KMS-11 (cell line): ENCODE data around the gene CSRP2.

ENCODE experiments used
- H2AFZ ChIP-seq: fragments of 200-600 bp; sonication (generic); 2 replicates; pipeline ENCODE4 v1.6.1; 2016; ENCODE audit warnings: antibody characterized with exemption, mixed run types, low read depth
- H3K27ac ChIP-seq: fragments of 200-600 bp; sonication (generic); 2 replicates; pipeline ENCODE4 v1.6.1; 2016; ENCODE audit warnings: mild to moderate bottlenecking, mixed run types
- H3K27me3 ChIP-seq: fragments of 200-600 bp; sonication (generic); 2 replicates; pipeline ENCODE4 v1.6.1; 2017; ENCODE audit warnings: mild to moderate bottlenecking, low read depth, mixed run types, moderate library complexity; ENCODE audit not compliant: insufficient read depth
- H3K36me3 ChIP-seq: fragments of 200-600 bp; sonication (generic); 2 replicates; pipeline ENCODE4 v1.6.1; 2017; ENCODE audit warnings: mild to moderate bottlenecking, mixed run types; ENCODE audit not compliant: insufficient read depth
- H3K4me1 ChIP-seq: fragments of 200-600 bp; sonication (generic); 2 replicates; pipeline ENCODE4 v1.6.1; 2016; ENCODE audit warnings: mild to moderate bottlenecking, low read depth, mixed run types; ENCODE audit not compliant: poor library complexity, severe bottlenecking
- H3K4me2 ChIP-seq: fragments of 200-600 bp; sonication (generic); 2 replicates; pipeline ENCODE4 v1.7.0; 2016; ENCODE audit warnings: mild to moderate bottlenecking, mixed run types
- H3K4me3 ChIP-seq: fragments of 200-600 bp; sonication (generic); IDR thresholded peaks from 2 replicates; pipeline ENCODE4 v1.6.1; 2017; ENCODE audit warnings: low read depth, low read length, mixed read lengths; ENCODE audit not compliant: insufficient read depth
- H3K79me2 ChIP-seq: fragments of 200-600 bp; sonication (generic); 2 replicates; pipeline ENCODE4 v1.6.1; 2016; ENCODE audit warnings: low read depth, mixed run types; ENCODE audit not compliant: insufficient read depth
- H3K9ac ChIP-seq: fragments of 200-600 bp; sonication (generic); 2 replicates; pipeline ENCODE4 v1.6.1; 2016; ENCODE audit warnings: mild to moderate bottlenecking, mixed run types
- H4K20me1 ChIP-seq: fragments of 200-600 bp; sonication (generic); 2 replicates; pipeline ENCODE4 v1.6.1; 2016; ENCODE audit warnings: mild to moderate bottlenecking, mixed run types; ENCODE audit not compliant: insufficient read depth
- TF ChIP-seq, protein P1 (sequence below): fragments of 200-600 bp; sonication (generic); conservative IDR thresholded peaks from 2 replicates; pipeline ENCODE4 v1.6.1; 2017; ENCODE audit warnings: low read depth, mild to moderate bottlenecking, antibody characterized with exemption, low read length, moderate library complexity, mixed read lengths

CSRP2 gene

DNA sequence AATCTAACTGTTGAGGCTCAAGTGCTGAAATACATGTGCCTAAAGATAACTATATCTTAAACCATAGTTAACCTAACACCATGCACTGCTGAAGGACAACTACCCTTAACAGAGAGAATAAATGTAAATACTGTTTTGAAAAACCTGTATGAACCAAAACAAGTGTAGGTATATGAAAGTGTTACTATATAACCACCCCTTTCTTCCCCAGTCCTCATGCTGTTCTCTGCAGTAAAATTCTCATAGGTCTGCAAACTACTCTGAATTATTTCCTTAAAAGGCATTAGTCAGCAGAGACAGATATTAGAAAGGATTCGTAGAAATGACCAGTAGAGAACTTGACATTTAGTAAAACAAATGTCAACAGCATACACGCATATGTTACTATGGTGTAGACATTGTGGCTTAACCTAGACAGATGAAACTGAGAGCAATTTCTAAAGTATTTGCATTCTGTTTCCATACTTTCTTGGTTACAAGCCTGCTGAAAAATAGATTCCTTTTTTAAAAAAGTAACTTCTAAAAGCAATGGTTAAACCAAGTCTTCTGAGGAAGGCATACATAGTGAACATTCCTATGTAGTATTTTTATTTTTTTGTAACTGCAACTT is 13.9 kb downstream of the CSRP2 start:
- H3K4me2 ChIP-seq = peak overlapping the region; percentile 52
- TF ChIP-seq, protein P1, sequence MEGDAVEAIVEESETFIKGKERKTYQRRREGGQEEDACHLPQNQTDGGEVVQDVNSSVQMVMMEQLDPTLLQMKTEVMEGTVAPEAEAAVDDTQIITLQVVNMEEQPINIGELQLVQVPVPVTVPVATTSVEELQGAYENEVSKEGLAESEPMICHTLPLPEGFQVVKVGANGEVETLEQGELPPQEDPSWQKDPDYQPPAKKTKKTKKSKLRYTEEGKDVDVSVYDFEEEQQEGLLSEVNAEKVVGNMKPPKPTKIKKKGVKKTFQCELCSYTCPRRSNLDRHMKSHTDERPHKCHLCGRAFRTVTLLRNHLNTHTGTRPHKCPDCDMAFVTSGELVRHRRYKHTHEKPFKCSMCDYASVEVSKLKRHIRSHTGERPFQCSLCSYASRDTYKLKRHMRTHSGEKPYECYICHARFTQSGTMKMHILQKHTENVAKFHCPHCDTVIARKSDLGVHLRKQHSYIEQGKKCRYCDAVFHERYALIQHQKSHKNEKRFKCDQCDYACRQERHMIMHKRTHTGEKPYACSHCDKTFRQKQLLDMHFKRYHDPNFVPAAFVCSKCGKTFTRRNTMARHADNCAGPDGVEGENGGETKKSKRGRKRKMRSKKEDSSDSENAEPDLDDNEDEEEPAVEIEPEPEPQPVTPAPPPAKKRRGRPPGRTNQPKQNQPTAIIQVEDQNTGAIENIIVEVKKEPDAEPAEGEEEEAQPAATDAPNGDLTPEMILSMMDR = no peak
- H3K4me1 ChIP-seq = peaks cover 34% of the 10 kb centered on the region

DNA sequence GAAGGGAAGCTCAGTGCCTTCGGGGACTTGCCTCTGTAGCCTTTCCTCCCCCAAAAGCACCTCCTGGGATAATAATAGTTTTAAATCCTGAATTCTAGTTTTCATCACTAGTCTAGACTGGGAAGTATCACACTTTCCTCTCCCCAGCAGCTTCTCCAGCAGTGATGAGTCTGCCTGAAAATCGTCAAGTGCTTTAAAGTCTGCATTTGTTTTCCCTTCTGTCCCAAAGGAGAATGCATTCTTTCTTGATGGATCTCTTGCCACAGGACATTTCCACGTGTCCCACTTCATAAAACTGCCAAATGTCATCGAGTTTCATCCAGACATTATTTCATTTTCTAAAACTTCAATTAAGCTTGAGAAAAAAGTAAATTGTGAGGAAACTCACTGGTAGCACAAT is 15.0 kb downstream of the CSRP2 start:
- Histone ChIP-seq H3K4me2 (peak overlapping the region; percentile 52; the same call in 1 of the 2 replicates), H3K4me1 (peaks cover 45% of the 10 kb centered on the region), H3K27me3 (no peaks in the 10 kb centered on the region), H3K27ac (no peak overlapping the region), H3K79me2 (no peaks in the 10 kb centered on the region), H3K4me3 (no peak overlapping the region), H3K36me3 (no peaks in the 10 kb centered on the region), H4K20me1 (no peaks in the 10 kb centered on the region), H3K9ac (no peak overlapping the region), H2AFZ (no peak overlapping the region)
- TF ChIP-seq, protein P1 = no peak

More for the DNA sequence above, 13.9 kb downstream of the CSRP2 start:
- Histone ChIP-seq H3K9ac (peak overlapping the region; percentile 4; the same call in 1 of the 2 replicates), H3K27ac (peak overlapping the region; percentile 43), H4K20me1 (no peaks in the 10 kb centered on the region), H2AFZ (no peak overlapping the region), H3K79me2 (no peaks in the 10 kb centered on the region), H3K36me3 (no peaks in the 10 kb centered on the region), H3K27me3 (no peaks in the 10 kb centered on the region), H3K4me3 (no peak overlapping the region)

GRCh38 chr12:76863005-76863670 is 15.7 kb downstream of the CSRP2 start:
- Histone ChIP-seq H3K4me3 (no peak overlapping the region), H3K36me3 (no peaks in the 10 kb centered on the region), H3K27ac (no peak overlapping the region), H4K20me1 (no peaks in the 10 kb centered on the region), H3K9ac (no peak overlapping the region), H2AFZ (no peak overlapping the region), H3K79me2 (no peaks in the 10 kb centered on the region), H3K4me2 (no peak overlapping the region), H3K4me1 (peaks cover 51% of the 10 kb centered on the region), H3K27me3 (no peaks in the 10 kb centered on the region)
- TF ChIP-seq, protein P1 = no peak

GRCh38 chr12:76860256-76860655 is 18.6 kb downstream of the CSRP2 start:
- no peak overlapping the region for H3K4me3 ChIP-seq
- H3K36me3 ChIP-seq = peaks cover 4% of the 10 kb centered on the region; the same call in 1 of the 2 replicates
- TF ChIP-seq, protein P1 = no peak
- H3K79me2 ChIP-seq = no peaks in the 10 kb centered on the region
- H3K9ac ChIP-seq = no peak overlapping the region
- H3K27ac ChIP-seq = no peak overlapping the region
- no peaks in the 10 kb centered on the region for H4K20me1 ChIP-seq
- peak overlapping the region; percentile 49 for H3K4me2 ChIP-seq
- no peaks in the 10 kb centered on the region for H3K27me3 ChIP-seq
- no peak overlapping the region for H2AFZ ChIP-seq
- peaks cover 45% of the 10 kb centered on the region for H3K4me1 ChIP-seq
